Stimulated activated CD4-positive, alpha-beta T cell treated with anti-CD3 and anti-CD28 coated beads, Interleukin-1b, Interleukin-23, amount 100 ng/mL, for 4 hours (primary cell): ENCODE data around the gene LSAMP.

Source experiments
- DNase-seq, 2 donors: peaks; one replicate each; pipeline ENCODE4 v3.0.0-alpha.2; 2020; ENCODE audit warnings: low read depth in 2 of 2

The LSAMP gene

DNA sequence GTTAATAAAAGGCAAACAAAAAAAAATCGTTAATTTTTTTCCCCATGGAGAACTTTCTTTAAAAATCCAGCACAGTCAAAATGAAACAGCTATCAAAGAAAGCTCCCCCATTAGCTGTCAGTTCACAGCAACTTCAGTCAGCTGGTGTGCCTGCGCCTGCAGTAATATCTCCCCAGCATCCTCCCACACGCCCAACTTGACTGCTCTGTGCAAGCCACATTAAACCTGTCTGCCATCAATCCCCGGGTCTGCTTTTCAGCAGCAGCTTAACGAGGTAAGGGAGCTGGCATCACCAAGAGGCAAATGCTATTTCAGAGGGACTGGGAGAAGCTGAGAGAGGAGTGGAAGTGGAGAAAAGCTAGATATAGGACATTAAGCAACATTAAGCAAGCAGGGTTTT lies 484.5 kb downstream of the LSAMP start:
- no peak for DNase-seq

DNA sequence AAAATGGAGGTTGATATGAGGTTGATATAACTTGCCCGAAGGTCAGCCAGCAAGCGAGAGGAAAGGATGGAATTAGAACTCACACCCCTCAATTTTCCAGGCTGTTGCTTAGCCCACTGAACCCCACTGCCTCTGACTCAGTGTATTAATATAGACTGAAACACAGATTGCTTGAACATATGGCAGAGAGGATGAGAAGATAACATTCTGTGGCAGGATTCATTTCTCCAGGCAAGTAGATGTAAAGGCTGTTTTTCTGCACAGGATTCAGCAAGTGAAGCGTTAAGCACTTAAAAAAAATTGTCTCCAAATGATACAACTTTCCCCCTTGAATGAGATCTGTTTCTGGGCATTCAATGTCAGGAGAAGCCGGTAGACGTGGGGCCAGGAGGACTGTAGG lies 486.8 kb downstream of the LSAMP start:
- DNase-seq: no peak

DNA sequence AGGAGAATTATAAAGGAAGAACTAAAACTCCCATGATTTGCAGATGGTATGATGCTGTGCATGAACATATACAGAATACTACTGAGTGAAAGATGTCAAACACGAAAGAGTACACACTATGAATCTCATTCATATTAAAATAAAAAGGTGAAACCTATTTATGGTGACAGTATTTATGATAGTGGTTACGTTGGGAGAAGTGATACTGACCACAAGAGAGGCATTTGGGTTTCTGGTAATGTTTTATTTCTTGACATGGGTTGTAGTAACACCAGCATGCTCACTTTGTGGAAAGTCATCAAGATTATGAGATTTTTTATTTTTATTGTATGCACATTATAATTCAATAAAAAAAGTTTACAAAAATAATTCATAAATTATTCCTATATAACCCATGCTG lies 498.0 kb downstream of the LSAMP start:
- DNase-seq: no peak

DNA sequence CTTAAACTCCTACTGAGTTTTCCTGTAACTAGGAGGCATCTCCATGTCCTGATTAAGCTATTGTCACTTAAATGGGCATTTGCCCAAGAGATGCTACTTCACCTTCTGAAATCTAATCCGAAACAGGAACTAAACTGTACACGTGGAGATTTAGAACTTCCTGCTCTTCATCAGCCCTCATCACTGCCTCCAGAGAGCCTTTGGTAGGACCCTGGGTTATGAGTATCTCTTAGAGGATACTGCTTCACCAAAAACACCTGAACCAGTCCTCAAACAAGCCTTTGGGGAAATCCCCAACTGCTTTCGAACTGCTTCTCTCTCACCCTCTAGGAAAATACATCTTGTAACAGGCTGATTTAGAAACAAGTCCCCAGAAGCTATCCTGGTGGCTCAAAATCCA lies 501.7 kb downstream of the LSAMP start:
- no peak for DNase-seq

DNA sequence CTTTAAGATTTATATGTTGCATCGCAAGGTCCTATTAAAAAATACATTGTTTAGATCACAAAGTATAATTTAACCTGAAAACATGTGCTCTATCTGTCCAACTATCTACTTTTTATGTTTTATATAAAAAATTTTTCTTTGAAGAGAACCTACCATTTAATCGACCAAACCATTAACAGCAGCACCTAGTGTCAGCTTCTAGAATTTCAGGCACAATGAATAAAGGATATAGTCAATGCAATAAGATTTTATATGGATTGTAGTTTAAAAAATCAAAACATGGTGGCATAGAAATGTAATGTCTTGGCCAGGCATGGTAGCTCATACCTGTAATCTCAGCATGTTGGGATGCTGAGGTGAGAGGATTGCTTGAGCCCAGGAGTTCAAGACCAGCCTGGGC lies 508.2 kb downstream of the LSAMP start:
- DNase-seq: no peak

DNA sequence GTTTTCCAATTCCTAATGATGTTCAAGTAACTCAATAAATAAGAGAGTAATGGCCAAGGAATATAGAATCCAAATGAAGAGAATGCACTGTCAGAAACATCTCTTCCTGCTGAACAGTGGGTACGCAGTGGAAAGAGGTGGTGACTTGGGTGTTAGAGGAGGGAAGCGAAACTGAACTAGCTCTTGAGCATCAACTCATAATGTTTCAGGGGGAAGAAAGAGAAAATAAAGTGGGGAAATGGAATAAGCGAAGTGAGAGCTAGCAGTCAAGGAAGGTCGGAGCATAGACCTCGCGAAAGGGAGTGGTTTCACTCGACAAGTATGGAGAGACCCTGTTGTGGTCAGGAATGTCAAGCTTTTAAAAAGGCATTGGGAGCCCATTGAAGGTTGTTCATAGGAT lies 512.5 kb downstream of the LSAMP start:
- no peak for DNase-seq

DNA sequence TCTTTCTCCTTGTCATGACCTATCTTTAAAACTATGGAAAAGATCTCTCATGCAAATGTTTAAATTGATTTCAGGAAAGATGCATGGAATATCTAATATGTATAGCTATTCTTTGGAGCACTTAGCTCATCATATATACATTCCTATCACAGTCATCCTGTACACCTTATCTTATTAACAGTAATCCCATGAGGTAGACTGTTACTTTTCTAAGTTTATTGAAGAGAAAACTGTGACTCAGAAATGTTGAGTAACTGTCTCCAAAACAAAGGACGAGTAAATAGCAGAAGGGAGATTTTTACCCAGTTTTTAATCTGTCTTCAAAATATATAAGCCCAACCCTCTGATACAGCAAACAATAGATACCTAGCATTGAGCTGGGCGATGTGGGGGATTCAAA lies 513.7 kb downstream of the LSAMP start:
- no peak for DNase-seq

DNA sequence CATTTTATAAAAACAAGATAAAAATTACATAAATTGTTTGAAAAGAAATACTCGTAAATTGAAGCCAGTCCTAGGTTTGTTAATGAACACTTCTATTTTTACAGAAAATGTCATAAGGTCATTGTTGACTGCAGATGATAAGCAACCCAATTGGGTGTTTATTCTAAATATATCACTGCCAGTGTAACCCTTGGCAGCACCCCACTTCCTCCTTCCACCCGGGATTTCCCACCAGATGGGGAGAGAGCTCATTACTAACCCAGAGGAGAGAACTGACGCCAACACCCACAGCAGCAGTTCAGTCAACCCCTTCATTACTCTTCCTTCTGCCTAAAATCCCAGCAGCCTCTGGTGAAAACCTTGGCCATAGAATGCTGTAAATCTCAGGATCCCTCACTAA lies 514.4 kb downstream of the LSAMP start:
- no peak for DNase-seq

DNA sequence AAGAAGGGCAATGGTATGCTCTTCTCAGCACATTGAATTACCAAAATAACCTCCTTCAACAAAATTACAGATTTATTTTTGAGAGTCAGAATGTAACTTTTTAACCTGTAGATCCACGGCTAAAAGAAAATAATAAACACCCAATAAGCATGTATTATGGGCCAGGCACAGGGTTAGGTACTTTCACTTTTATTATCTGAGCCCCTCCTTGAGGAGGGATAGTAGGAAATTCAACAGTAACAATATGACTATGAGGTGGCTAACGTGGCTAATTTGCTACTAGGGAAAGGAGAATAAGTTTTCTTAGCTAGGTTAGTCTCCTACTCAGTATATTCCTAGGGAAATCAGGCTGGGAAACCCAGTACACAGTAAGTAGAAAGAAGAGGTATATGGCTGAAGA lies 515.1 kb downstream of the LSAMP start:
- no peak for DNase-seq

DNA sequence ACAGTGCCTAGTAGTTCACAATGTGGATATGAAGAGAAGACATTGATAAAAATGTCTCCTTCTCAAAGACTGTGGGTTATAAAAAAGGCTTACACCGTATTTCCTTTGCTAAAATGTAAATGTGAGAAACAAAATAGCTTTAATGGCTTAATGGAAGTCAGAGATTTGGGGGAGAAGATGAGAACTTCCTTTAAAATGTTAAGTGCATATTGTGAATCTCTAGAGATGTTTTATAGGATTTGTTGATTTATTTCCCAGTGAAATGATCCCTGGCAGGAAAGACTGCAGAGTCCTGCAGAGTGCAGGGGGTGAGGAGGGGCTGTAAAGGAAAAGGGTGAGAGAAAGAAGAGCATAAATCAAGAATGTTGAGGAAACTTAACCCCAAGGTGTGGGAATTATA lies 516.9 kb downstream of the LSAMP start:
- no peak for DNase-seq

DNA sequence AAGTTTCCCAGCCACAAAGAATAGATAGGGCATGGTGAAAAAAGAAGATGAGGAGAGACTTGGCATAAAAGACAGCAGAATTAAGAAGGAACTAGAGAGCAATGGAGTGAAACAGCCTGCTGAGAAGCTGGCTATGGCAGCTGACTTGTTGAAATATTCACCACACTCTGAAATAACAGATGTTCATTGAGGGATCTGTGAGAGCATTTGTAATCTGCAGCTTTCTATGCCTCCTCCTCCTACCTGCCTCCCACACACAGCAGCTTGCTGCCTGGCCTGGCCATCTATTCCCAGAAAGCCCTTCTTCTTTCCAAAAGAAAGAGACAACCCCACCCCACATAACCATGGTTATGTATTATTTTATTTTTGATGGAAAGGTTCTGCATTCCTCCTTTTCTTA lies 518.1 kb downstream of the LSAMP start:
- no peak for DNase-seq

DNA sequence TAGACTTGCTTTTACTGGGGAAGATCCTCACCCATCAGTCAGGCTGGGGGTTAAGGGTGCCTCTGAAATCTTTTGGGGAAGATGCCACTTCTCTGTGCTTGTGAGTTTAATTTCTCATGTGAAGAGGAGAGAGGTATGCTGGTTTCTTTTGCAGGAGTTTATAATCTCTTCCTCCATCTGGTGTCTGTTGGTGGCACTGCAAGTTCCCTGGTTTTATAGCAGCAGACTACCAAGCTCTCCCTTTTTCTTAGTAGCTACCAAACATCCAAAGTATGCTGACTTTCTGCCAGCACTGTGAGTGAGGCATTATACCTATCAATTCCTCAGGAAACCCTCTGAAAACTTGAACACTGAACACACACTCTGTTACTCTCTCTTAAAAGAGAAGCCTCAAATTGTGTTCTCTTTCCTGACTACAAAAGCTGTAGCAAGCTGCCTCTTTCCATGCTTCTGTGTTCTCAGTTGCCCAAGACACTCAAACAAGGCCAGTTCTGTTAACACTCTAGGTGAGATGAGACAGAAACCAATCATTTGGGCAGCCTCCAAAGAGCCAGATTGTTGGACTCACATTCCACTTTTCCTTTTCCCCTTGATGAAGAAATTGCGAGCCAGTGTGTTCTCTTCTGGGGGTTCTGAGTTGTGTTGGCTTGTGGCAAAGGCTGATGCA lies 522.5 kb downstream of the LSAMP start:
- DNase-seq: no peak

DNA sequence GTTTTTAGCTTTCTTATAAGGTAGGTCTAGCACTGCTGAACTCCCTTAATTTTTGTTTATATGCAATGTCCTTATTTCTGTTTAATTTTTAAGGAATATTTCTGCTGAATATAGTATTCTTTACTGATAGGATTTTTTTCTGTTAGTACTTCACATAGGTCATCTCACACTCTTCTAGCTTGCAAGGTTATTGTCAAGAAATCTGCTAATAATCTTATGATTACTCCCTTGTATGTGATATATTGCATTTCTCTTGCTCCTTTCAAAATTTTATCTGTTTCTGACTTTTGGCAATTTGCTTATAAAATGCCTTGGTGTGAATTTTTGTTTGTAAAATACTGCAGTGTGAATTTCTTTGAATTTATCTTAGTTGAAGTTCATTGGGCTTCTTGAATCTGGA lies 523.6 kb downstream of the LSAMP start:
- no peak for DNase-seq

DNA sequence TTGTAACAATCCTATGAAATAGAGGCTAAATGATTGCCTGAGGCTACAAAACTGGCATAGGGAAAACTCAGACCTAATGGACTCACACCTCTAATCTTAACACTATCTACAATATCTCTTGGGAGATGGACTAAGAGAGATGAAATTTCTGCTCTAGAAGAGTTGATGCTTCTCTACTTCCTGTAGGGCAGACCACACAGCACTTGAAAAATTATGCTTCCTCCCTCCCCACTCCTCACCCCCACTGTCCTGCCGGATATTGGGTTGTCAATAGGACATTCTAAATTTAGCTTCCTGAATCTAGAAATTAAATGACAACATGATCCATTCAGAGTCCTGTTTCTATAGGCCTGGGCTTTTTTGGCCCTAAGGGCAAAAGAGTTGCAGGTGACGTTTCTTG lies 526.4 kb downstream of the LSAMP start:
- no peak for DNase-seq

DNA sequence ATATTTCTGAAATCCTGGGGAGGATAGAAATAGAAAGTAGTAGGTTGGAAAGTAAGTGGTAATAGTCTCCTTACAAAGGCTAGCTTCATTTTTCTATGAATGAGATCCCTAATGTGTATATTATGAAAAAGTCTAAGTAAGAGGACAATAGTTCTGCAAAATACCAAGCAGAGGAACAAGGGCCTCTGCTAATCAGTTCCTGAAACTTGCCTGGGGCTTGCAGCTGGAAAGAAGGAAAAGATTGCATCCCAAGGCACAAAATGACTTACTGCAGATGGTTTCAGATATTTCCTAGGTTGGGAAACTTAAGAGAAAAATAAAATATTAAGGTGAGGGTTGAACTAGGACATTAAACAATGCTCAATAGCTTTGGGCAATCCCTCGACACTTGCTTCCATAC lies 528.4 kb downstream of the LSAMP start:
- DNase-seq: no peak

DNA sequence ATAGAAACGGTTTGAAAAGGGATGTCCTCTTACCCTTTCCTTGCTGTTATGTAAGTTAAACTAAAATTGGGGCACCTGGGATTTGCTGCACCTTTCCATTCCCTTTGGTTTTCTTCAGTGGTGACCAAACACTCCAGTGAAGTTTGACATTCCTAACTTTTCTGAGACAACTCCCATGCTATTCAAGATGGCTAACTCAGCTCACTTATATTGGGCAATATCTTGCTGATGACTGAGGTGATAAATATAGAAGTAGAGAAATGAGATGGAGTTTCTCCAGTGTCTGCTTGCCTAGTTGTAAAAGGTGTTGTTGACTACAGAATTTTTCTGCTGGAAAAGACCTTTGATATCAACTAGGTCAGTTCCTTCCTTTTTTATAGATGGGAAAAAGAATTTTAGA lies 530.2 kb downstream of the LSAMP start:
- DNase-seq: no peak

DNA sequence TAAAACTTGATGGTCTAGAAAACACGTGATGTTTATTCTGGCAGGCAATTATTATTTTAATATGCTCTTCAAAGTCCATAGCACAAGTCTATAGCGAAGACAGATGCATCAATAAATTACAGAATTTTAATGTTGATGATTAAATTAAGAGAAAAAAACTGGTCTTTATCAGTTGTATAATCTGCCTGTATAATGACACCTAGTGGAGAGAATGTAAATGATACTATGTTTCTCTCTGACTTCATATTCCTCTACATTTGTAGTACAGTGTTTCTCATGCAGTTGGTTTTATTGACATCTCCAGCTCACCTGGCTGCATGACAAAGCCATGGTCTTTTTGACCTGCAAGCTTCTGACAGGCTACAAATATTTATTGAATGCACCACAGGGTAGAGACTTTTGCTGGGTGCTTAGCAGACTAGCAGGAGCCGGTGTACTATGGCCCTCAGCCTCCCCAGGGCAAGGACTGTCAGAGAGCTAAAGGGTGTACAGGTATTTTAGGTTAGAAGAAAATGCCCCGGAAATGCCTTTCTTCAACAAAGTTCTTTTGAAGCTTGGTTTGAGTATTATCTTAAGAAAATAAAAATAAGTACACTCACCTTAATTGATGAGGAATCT lies 532.1 kb downstream of the LSAMP start:
- no peak for DNase-seq

DNA sequence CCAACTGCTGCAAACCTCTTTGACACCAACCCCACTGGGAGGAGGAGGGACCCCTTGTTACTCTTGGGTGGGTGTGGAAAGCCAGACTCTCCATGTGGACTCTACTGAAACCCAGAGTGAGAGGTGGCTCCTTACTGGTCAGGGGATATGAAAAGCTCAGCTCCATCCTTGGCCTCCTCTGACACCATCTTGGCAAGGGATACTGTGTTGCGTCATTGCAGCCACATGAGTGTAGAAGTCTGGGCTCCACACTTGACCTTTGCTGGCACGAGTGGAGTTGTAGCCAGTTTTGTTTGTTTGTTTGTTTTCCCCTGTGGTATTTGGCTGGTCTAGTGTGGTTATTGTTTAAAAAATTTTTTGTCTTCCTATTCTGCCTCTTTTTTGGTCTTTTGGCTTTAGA lies 532.9 kb downstream of the LSAMP start:
- DNase-seq: no peak

DNA sequence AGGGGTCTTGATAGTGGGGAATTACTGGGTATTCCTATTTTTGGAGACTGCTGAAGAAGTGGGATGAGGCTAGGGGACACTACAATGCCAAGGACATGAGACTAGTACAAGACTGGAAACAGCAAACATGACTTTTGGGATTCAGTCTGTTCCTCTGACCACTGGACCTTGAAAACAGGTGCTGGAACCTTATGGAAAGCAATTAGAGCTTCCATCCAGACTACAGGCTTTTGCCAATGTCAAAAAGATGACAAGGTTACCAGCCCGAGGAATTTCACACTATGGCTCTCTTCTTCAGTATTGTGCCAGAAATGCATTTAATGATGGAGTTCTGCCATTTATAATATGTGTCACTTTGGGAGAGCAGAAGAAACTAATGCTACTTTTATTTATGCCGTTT lies 539.4 kb downstream of the LSAMP start:
- no peak for DNase-seq

DNA sequence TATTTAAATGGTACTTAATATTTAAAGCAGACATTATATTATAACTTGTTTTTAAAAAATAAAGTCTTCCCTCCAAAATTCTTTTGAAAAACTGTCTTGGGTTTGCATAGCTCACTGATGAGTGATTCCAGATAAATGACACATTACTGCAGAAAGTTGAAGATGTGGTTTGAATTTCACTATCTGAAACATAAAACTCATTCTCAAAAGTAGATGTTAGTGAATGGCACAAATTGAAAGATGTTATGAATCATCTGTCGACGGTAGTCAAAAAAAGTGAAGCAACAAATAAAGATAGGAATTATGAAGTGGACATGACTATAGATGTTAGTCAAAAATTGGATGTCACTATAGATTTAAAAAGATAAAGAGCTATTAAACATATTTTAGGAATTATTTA lies 541.4 kb downstream of the LSAMP start:
- no peak for DNase-seq

DNA sequence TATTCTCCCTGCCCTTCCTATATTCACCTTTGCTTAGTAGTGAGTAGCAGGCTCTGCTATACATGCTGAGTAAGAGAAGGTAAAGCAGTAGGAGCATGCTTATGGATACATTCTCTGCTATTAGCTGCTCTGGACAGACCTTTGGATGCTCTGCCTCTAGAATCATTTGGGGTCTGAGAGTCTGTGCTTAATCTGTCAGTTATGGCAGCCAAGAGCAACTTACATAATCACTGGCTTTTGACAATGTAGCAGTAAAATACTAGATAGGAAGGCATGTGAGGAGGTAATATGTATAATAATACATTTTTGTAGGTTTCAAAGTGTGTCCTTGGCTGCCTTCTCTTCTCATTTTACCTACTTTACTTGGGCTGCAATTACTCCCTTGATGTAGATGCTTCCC lies 544.3 kb downstream of the LSAMP start:
- DNase-seq: no peak

DNA sequence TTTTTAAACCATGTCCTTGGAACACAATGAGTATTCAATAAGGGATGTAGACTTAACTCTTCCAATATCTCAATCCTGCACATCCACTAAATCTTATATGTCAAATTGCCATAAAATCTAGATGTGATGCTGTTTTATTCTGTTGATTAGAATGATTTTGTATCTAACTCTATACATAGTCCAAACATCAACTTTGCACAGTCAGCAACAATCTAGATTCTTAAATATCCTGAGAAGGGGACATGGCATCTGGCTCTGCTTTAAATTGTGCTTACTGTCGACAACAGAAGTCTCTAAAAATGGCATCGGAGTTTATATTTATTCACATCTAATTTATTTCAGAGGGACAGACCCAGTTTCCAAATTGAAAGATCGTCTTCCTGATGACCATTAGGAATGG lies 545.8 kb downstream of the LSAMP start:
- no peak for DNase-seq

DNA sequence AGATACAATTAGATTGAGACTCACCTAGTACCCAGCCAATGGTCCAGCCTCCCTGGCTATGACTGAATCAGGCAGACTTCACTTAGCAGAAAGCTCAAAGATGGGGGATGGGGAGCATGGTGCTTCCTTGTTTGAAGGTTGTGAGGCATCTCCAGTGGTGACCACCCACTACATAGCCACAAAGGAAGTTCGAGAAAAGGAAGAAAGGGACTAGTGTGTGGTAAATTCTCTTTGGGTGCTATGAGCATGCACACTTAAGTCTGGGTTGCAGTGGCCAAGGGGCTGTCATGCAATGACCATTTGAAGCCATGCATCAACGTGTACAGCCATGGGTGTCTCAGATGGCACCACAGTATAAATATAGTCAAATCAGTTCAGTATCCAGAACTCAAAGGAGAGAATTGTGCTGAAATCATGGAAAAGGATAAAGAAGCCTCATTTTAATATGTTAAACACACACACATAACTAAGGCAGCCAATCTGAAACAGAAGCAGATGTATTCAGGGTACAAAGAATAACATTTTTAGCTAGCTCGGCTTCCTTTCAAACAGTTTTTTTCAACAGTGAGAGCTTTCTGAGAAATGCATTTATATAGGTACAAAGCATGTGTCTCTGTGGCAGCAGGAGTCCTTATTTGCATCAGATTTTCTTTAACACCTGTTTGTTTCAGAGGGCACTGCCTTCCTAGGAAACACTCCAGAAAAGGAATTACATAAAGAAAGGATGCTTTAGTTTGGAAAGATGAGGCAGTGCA lies 546.5 kb downstream of the LSAMP start:
- no peak for DNase-seq
